ENCODE data around the gene ANKRD44.

GRCh38 chr2:197138506-197138905 lies 172.1 kb downstream of the ANKRD44 start:
- TF ChIP-seq CTCF (IDR thresholded peaks at IDR 0.05): no peak
- no peak for TF ChIP-seq TCF7L2 (IDR thresholded peaks at IDR 0.05; ENCODE audit: low read depth, low read length)
